ENCODE data around the gene EWSR1. TPM values are rescaled to one million over a fixed set of nuclear protein-coding genes. Genes with fewer than 3 reads are reported as not detected.

EWSR1 gene
- total RNA-seq, 1 donor from 2014 or later = 355 TPM

GRCh38 chr22:29251981-29252911 is 15.8 kb upstream of the EWSR1 start:
- Mint-ChIP-seq H3K4me1 (ENCODE audit: low read depth, unreplicated experiment) (peaks cover 3% of the 10 kb centered on the region), H3K9me3 (ENCODE audit: unreplicated experiment) (peaks cover 1% of the 10 kb centered on the region), H3K27me3 (ENCODE audit: unreplicated experiment) (peaks cover 7% of the 10 kb centered on the region), H3K27ac (ENCODE audit: unreplicated experiment) (no peak overlapping the region), H3K4me3 (ENCODE audit: unreplicated experiment) (no peak overlapping the region), H3K36me3 (ENCODE audit: unreplicated experiment) (no peaks in the 10 kb centered on the region)
- no peak for DNase-seq
- no peak for TF ChIP-seq CTCF (IDR thresholded peaks at IDR 0.05; ENCODE audit: partially characterized antibody, unreplicated experiment)

- Mint-ChIP-seq H3K9me3 (ENCODE audit: unreplicated experiment) (peaks cover 1% of the 10 kb centered on the region), H3K36me3 (ENCODE audit: unreplicated experiment) (no peaks in the 10 kb centered on the region), H3K4me1 (ENCODE audit: low read depth, unreplicated experiment) (peaks cover 3% of the 10 kb centered on the region), H3K27ac (ENCODE audit: unreplicated experiment) (no peak overlapping the region), H3K4me3 (ENCODE audit: unreplicated experiment) (no peak overlapping the region), H3K27me3 (ENCODE audit: unreplicated experiment) (peaks cover 7% of the 10 kb centered on the region)
- no peak for DNase-seq
- TF ChIP-seq CTCF (IDR thresholded peaks at IDR 0.05; ENCODE audit: partially characterized antibody, unreplicated experiment) = no peak
These were observed 14.3 kb upstream of the EWSR1 start for GRCh38 chr22:29253561-29254285.

- no peak for TF ChIP-seq CTCF (IDR thresholded peaks at IDR 0.05; ENCODE audit: partially characterized antibody, unreplicated experiment)
- Mint-ChIP-seq H3K4me3 (ENCODE audit: unreplicated experiment) (no peak overlapping the region), H3K4me1 (ENCODE audit: low read depth, unreplicated experiment) (peaks cover 3% of the 10 kb centered on the region), H3K27ac (ENCODE audit: unreplicated experiment) (no peak overlapping the region), H3K9me3 (ENCODE audit: unreplicated experiment) (peaks cover 1% of the 10 kb centered on the region), H3K36me3 (ENCODE audit: unreplicated experiment) (no peaks in the 10 kb centered on the region), H3K27me3 (ENCODE audit: unreplicated experiment) (peaks cover 7% of the 10 kb centered on the region)
- DNase-seq = no peak
These were observed 13.8 kb upstream of the EWSR1 start for GRCh38 chr22:29254286-29254660.

- no peak overlapping the region for H3K27ac Mint-ChIP-seq (ENCODE audit: unreplicated experiment)
- H3K4me3 Mint-ChIP-seq (ENCODE audit: unreplicated experiment) = no peak overlapping the region
- peaks cover 7% of the 10 kb centered on the region for H3K27me3 Mint-ChIP-seq (ENCODE audit: unreplicated experiment)
- no peaks in the 10 kb centered on the region for H3K36me3 Mint-ChIP-seq (ENCODE audit: unreplicated experiment)
- H3K4me1 Mint-ChIP-seq (ENCODE audit: low read depth, unreplicated experiment) = peaks cover 3% of the 10 kb centered on the region
- H3K9me3 Mint-ChIP-seq (ENCODE audit: unreplicated experiment) = peaks cover 1% of the 10 kb centered on the region
- TF ChIP-seq CTCF (IDR thresholded peaks at IDR 0.05; ENCODE audit: partially characterized antibody, unreplicated experiment) = no peak
- no peak for DNase-seq
These were observed 12.9 kb upstream of the EWSR1 start for GRCh38 chr22:29255064-29255621.

Data from glutamatergic neuron (in vitro differentiated cells).